ENCODE results near the gene KCNJ1. TPM values are rescaled to one million over a fixed set of nuclear protein-coding genes. Genes with fewer than 3 reads are reported as not detected.

The KCNJ1 gene
- total and polyA plus RNA-seq, 2 donors (not counting 1 experiment from before 2014, with no cell fraction given): not detected

- TF ChIP-seq CTCF (conservative IDR thresholded peaks at IDR 0.05 in 1 of 2, IDR thresholded peaks at IDR 0.05 in 1 of 2; ENCODE audit: low read depth in 1 of 2, low read length in 2 of 2) (no peak), EZH2 (IDR thresholded peaks at IDR 0.05; ENCODE audit: low read length, missing control alignments) (no peak)
- Histone ChIP-seq H3K27me3 (ENCODE audit: control insufficient read depth, insufficient read depth, low read length) (peaks cover 28% of the 10 kb centered on the region), H3K79me2 (ENCODE audit: control insufficient read depth, insufficient read depth, low read length) (no peaks in the 10 kb centered on the region), H3K9me3 (ENCODE audit: control insufficient read depth, insufficient read depth, low read depth, low read length) (no peaks in the 10 kb centered on the region), H3K4me2 (ENCODE audit: extremely low read depth, insufficient read depth, low read length) (no peak overlapping the region), H3K9ac (ENCODE audit: insufficient read depth, low read length) (no peak overlapping the region), H3K36me3 (ENCODE audit: control insufficient read depth, insufficient read depth, low read length) (no peaks in the 10 kb centered on the region), H3K27ac (ENCODE audit: insufficient read depth, low read length) (no peak overlapping the region), H3K4me3 (replicated peaks in 1 of 4; ENCODE audit: control extremely low read depth in 1 of 4, insufficient read depth in 1 of 4, low read depth in 3 of 4, low read length in 4 of 4) (no peak overlapping the region), H2AFZ (ENCODE audit: low read length) (no peak overlapping the region), H4K20me1 (ENCODE audit: control insufficient read depth, extremely low read depth, insufficient read depth, low read length) (no peaks in the 10 kb centered on the region), H3K4me1 (ENCODE audit: control insufficient read depth, extremely low read depth, insufficient read depth, low read length) (no peaks in the 10 kb centered on the region)
- no peak for DNase-seq (ENCODE audit: low read depth in 2 of 2)
Observed at GRCh38 chr11:128879817-128880216, 12.7 kb upstream of the KCNJ1 start.

- Histone ChIP-seq H3K4me3 (replicated peaks in 1 of 4; ENCODE audit: control extremely low read depth in 1 of 4, insufficient read depth in 1 of 4, low read depth in 3 of 4, low read length in 4 of 4) (no peak overlapping the region), H3K27me3 (ENCODE audit: control insufficient read depth, insufficient read depth, low read length) (peaks cover 26% of the 10 kb centered on the region), H4K20me1 (ENCODE audit: control insufficient read depth, extremely low read depth, insufficient read depth, low read length) (no peaks in the 10 kb centered on the region), H3K79me2 (ENCODE audit: control insufficient read depth, insufficient read depth, low read length) (no peaks in the 10 kb centered on the region), H3K9ac (ENCODE audit: insufficient read depth, low read length) (no peak overlapping the region), H3K4me2 (ENCODE audit: extremely low read depth, insufficient read depth, low read length) (no peak overlapping the region), H3K36me3 (ENCODE audit: control insufficient read depth, insufficient read depth, low read length) (no peaks in the 10 kb centered on the region), H3K9me3 (ENCODE audit: control insufficient read depth, insufficient read depth, low read depth, low read length) (no peaks in the 10 kb centered on the region), H2AFZ (ENCODE audit: low read length) (no peak overlapping the region), H3K4me1 (ENCODE audit: control insufficient read depth, extremely low read depth, insufficient read depth, low read length) (no peaks in the 10 kb centered on the region), H3K27ac (ENCODE audit: insufficient read depth, low read length) (no peak overlapping the region)
- TF ChIP-seq EZH2 (IDR thresholded peaks at IDR 0.05; ENCODE audit: low read length, missing control alignments) (no peak), CTCF (conservative IDR thresholded peaks at IDR 0.05 in 1 of 2, IDR thresholded peaks at IDR 0.05 in 1 of 2; ENCODE audit: low read depth in 1 of 2, low read length in 2 of 2) (no peak)
- DNase-seq (ENCODE audit: low read depth in 2 of 2): no peak
Observed at GRCh38 chr11:128878455-128878854, 11.4 kb upstream of the KCNJ1 start.

GRCh38 chr11:128877726-128878125 is 10.6 kb upstream of the KCNJ1 start:
- Histone ChIP-seq H3K4me3 (replicated peaks in 1 of 4; ENCODE audit: control extremely low read depth in 1 of 4, insufficient read depth in 1 of 4, low read depth in 3 of 4, low read length in 4 of 4) (no peak overlapping the region), H3K4me1 (ENCODE audit: control insufficient read depth, extremely low read depth, insufficient read depth, low read length) (no peaks in the 10 kb centered on the region), H3K36me3 (ENCODE audit: control insufficient read depth, insufficient read depth, low read length) (no peaks in the 10 kb centered on the region), H3K4me2 (ENCODE audit: extremely low read depth, insufficient read depth, low read length) (no peak overlapping the region), H3K9ac (ENCODE audit: insufficient read depth, low read length) (no peak overlapping the region), H4K20me1 (ENCODE audit: control insufficient read depth, extremely low read depth, insufficient read depth, low read length) (no peaks in the 10 kb centered on the region), H3K27me3 (ENCODE audit: control insufficient read depth, insufficient read depth, low read length) (peaks cover 24% of the 10 kb centered on the region), H3K27ac (ENCODE audit: insufficient read depth, low read length) (no peak overlapping the region), H2AFZ (ENCODE audit: low read length) (no peak overlapping the region), H3K9me3 (ENCODE audit: control insufficient read depth, insufficient read depth, low read depth, low read length) (no peaks in the 10 kb centered on the region), H3K79me2 (ENCODE audit: control insufficient read depth, insufficient read depth, low read length) (no peaks in the 10 kb centered on the region)
- no peak for DNase-seq (ENCODE audit: low read depth in 2 of 2)
- TF ChIP-seq EZH2 (IDR thresholded peaks at IDR 0.05; ENCODE audit: low read length, missing control alignments) (no peak), CTCF (conservative IDR thresholded peaks at IDR 0.05 in 1 of 2, IDR thresholded peaks at IDR 0.05 in 1 of 2; ENCODE audit: low read depth in 1 of 2, low read length in 2 of 2) (no peak)
